HCT116 (cell line): ENCODE measurements around the gene C1orf50. TPM values are rescaled to one million over a fixed set of nuclear protein-coding genes. Genes with fewer than 3 reads are reported as not detected.

Experiments used
- ATF3 ChIP-seq: IDR thresholded peaks from 2 replicates; pipeline ENCODE4 v1.6.1; 2012
- CTCF ChIP-seq, 3 experiments: fragments of 200-600 bp in 1 of 3; sonication (generic) in 1 of 3; IDR thresholded peaks in 2 of 3; conservative IDR thresholded peaks in 1 of 3; 2 replicates each; pipeline ENCODE4 v1.5.1; 2012 to 2017; ENCODE audit warnings: low read depth in 2 of 3, low read length in 2 of 3, antibody characterized with exemption in 1 of 3, borderline replicate concordance in 1 of 3, control low read depth in 1 of 3, mild to moderate bottlenecking in 1 of 3, mixed read lengths in 1 of 3, mixed run types in 1 of 3, moderate library complexity in 1 of 3; ENCODE audit not compliant: insufficient read depth in 1 of 3
- ELF1 ChIP-seq: IDR thresholded peaks from 2 replicates; pipeline ENCODE4 v1.6.1; 2012; ENCODE audit warnings: low read depth, borderline replicate concordance
- EZH2 ChIP-seq: fragments of 200-600 bp; sonication (generic); IDR thresholded peaks from 2 replicates; pipeline ENCODE4 v1.6.1; 2017; ENCODE audit warnings: antibody characterized with exemption, mixed run types
- JUND ChIP-seq: IDR thresholded peaks from 2 replicates; pipeline ENCODE4 v1.6.1; 2012
- MAX ChIP-seq: IDR thresholded peaks from 2 replicates; pipeline ENCODE4 v1.6.1; 2012
- POLR2A ChIP-seq: IDR thresholded peaks from 2 replicates; pipeline ENCODE4 v1.7.0; 2011; ENCODE audit warnings: borderline replicate concordance; ENCODE audit not compliant: insufficient read depth, insufficient read length; ENCODE audit errors: extremely low read depth
- RAD21 ChIP-seq: IDR thresholded peaks from 2 replicates; pipeline ENCODE4 v1.6.1; 2012; ENCODE audit warnings: low read depth, mild to moderate bottlenecking
- SIN3A ChIP-seq: IDR thresholded peaks from 2 replicates; pipeline ENCODE4 v1.6.1; 2012; ENCODE audit warnings: low read depth
- SP1 ChIP-seq: IDR thresholded peaks from 2 replicates; pipeline ENCODE4 v1.6.1; 2012; ENCODE audit warnings: low read depth
- SRF ChIP-seq: IDR thresholded peaks from 2 replicates; pipeline ENCODE4 v1.6.1; 2012; ENCODE audit warnings: low read depth
- TCF7L2 ChIP-seq: IDR thresholded peaks from 2 replicates; pipeline ENCODE4 v1.7.0; 2011; ENCODE audit warnings: borderline replicate concordance, inconsistent platforms; ENCODE audit not compliant: insufficient read depth, insufficient read length; ENCODE audit errors: extremely low read depth
- ZBTB33 ChIP-seq: IDR thresholded peaks from 2 replicates; pipeline ENCODE4 v1.6.1; 2011; ENCODE audit warnings: mild to moderate bottlenecking, low read length, moderate library complexity; ENCODE audit not compliant: insufficient replicate concordance; ENCODE audit errors: extremely low read depth
- ZFX ChIP-seq: fragments of 450-650 bp; IDR thresholded peaks from 2 replicates; pipeline ENCODE4 v1.6.1; 2017
- total RNA-seq: library from RNA; stranded (reverse); gene quantifications from one replicate; pipeline ENCODE4 v1.2.1, GENCODE V29; 2021; ENCODE audit not compliant: unreplicated experiment

The C1orf50 gene
- total RNA-seq, 1 experiment from 2014 or later, result 5.8 TPM

- TF ChIP-seq CTCF (IDR thresholded peaks at IDR 0.05 in 2 of 3, conservative IDR thresholded peaks at IDR 0.05 in 1 of 3; ENCODE audit: borderline replicate concordance in 1 of 3, insufficient read depth in 1 of 3, low read depth in 2 of 3, low read length in 2 of 3) (no peak), ZFX (peak; percentile 29; the same call in 1 of the 2 replicates), SIN3A (no peak), POLR2A (no peak), SRF (no peak), ATF3 (no peak), ELF1 (no peak), RAD21 (no peak), EZH2 (no peak), TCF7L2 (no peak), MAX (no peak), JUND (no peak), SP1 (peak; percentile 48; the same call in 1 of the 2 replicates), ZBTB33 (no peak)
Observed at GRCh38 chr1:42816585-42817439, 49.8 kb downstream of the C1orf50 start, which contains the start of the genes ERMAP and SVBP (continued).
